HG02642 (cell line): ENCODE data around the gene KHSRP.

Source experiments
- ATAC-seq: cut with Tn5 transposase; IDR thresholded peaks from one replicate; pipeline ENCODE4 v1.9.1; 2021; ENCODE audit warnings: mild to moderate bottlenecking; ENCODE audit not compliant: unreplicated experiment, poor library complexity

Gene KHSRP

DNA sequence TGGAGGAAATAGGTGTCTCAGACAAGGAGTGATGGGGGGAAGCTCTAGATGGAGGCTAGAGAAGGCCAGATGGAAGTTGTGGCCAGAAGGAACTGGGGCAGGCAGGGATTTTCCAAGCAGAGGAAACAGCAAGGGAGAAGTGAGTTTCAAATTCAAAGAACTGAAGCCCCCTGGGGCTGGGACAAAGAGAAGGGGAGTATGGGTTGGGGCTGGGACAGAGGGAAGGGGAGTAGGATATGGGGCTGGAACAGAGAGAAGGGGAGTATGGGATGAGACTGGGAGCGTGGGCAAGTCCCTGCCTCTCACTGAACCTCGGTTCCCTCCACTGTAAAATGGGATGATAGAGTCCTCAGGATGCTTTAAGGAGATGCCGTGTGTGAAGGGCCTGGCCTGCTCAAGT is 29.8 kb downstream of the KHSRP start:
- ATAC-seq = no peak

DNA sequence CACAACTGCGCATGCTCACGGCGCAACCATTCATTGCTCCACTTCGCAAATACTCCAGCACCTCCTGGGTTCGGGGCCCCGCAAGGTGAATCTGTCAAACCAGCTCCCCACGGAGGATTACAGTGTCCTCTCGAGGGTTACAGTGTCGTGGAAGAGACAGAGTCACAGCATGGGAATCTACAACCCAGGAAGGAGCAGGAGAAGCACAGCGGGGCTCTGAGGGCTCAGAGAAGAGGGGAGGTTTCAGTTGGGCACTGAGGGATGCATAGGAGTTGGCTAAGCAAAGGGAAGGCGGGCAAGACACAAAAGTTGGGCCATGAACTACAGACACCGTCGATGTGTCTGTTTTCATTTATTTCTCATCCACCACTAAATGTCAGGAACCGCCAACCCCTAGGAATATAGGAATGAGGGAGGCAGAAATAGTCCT is 30.6 kb downstream of the KHSRP start:
- no peak for ATAC-seq

DNA sequence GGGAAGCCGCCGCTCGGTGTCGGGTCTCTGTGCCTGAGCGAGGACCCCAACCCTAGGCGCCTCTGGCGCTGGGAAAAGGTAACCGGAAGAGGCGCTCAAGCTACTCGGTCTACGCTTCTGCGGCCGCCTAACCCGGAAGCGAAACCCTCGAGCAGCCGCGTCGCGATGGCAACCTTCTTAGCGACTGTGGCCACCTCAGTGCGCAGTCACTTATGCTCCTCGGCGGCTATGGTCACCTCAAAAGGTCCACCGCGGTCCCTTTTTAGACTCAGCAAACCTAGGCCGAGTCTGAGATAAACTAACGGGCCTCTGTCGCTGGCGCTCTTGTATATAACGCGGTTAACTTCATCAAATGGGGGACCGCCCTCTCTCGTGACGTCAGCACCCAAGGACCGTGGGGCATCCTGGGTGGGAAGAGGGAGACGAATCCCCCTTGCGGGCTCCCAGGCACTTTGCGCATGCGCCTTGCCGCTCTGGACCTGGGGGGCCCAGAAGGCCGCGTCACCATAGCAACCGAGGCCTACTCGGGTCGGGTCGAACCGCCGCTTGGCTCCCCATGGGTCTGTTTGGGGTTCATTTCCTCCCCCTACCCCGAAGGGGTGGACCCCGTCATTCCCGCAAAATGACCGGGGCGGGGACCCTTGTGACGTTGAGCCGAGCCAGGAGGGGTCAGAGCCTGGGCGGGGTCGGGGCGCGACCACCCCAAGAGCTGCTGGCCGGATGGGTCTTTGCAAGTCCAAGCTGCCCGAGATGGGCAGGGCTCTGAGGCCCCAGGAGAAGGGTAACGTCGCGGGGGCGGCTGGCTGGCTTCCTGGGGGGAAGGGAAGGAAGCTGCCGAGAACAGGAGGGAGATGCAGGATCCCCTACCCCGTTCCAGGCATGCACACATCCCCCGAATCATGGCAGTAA is 31.3 kb downstream of the KHSRP start, which contains the start of gene GTF2F1:
TSS of gene GTF2F1 (minus strand) at position 91 of the 909 bp plus-strand sequence. CDS start 169 bp downstream, outside the sequence.
- ATAC-seq = peak; percentile 85

DNA sequence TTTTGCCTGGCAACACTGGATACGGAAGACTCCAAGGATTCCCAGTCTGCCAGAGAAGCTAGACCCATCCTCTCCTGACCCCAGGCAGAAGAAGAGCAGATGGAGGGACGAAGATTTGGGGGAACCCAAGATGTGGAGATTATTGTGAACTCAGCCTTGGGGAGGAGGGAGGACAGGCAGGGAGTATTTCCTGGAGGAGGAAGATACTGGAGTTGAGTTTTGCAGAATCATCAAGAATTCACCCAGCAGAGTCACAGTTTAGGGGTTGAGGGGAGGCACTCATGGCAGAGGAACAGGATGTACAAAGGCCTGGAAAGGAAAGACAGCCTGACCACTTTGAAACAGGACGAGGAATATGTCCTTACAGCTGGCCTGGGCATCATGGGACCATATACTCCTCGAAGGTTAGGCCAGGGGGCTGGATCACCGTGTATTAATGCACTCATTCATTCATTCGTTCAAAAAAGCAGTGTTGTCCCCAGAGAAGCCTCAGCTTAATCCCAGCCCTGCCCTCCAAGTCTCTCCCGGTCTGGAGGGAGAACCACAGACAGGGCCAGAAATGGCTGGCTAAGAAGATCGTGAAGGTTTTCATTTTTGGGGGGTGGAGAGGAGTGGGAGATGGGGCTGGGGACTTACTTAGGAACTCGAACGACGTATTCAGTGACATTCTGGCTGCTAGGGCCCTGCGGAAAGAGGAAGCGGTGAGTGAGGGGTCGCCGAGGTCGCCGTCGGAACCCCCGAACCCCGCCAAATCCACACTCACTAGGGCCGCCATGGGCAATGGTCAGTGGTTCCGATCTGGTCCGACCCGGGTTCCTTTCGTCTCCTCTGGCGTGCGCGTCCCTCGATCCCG is 32.2 kb downstream of the KHSRP start:
- ATAC-seq = no peak

DNA sequence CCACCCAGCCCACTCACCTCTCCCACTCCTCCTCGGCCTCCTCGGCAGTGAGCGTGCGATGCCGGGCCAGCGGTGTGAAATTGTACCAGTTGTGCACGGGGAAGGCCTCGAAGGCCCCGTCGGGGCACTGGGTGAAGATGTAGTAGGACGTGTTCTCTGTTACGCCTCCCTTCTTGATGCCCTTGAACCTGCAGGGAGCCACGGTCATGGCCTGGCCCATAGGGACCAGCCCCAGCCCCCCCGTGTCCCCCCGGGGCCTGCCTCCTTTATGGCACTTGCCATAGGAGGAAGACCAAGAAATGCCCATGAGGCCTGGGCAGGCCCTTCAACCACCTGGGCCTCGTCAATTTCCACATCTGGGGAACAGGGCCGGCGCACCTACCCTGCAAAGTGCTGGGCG is 37.2 kb downstream of the KHSRP start:
- no peak for ATAC-seq

DNA sequence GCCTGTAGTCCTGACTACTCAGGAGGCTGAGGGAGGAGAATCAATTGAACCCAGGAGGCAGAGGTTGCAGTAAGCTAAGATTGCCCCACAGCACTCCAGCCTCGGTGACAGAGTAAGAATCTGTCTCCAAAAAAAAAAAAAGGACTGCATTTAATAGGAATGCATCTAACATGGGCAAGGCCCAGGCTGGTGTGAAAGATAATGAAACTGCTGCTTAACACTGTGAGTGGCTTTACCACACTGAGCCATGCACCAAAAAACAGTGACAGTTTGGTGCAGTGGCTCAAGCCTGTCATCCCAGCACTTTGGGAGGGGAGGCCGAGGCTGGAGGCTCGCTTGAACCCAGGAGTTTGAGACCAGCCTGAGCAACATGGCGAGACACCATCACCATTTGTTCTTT is 40.2 kb downstream of the KHSRP start:
- ATAC-seq = no peak

DNA sequence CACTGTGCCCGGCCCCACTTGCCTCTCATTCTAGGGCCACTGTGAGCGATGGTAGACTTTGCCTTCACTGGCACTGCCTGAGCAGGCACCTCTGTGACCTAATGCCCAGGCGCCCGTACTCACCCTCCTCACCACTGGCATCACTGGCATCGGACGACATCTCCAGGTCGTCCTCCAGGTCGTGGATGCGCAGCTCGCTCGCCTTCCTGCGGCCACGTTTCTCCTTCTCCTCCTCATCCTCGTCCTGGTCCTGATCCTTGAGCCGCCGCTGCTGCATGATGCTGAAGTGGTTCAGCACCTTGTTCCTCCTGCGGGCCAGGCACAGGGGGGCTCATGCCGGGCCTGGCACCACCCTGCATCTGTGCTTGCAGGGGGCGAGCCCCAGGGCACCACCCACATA is 41.4 kb downstream of the KHSRP start:
- no peak for ATAC-seq

DNA sequence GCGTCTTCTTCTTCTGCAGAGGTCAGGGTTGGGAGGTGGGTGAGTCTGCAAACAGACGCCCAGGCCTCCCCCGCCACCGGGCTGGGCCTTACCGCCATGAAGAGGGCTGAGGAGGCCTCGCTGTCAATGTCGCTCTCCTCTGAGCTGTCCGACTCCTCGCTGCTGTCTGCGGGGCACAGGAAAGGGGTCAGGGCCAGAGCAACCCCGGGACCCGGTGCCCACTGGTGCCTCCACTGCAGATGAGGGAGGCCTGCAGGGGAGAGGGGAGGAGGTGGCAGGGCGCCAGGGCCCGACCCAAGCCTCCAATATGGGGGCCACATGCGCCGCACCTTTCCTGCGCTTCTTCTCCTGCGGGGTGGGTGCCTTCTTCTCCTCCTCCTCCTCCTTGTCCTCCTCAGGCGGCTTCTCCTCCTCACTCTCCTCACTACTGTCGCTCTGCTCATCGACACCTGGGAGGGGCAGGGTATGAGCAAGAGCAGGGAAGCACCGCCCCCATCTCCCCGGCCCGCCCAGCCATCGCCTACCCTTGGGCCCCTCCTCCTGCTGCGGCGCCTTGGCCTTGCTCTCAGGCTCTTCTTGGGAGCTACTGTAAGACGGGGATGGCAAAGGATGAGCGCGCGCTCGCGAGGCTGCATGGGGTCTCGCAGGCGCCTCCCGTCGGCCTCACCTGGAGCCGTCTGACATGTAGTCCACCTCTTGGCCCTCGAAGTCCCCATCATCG is 43.4 kb downstream of the KHSRP start:
- ATAC-seq = no peak

DNA sequence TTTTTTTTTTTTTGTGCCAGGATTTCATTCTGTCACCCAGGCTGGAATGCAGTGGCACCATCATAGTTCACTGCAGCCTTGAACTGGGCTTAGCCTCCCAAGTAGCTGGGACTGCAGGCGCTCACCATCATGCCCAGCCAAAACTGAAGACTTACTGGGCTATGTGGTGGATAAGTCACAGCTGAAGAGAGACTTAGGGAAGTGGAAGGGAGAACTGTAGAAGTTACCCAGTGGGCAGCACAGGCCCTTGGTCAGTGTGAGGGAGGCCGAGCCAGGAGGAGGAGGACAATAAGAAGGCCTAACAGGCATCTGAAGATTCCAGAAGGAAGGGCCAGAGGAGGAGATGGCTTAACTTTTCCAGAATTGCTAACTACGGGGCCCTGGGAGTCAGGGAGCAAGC is 44.9 kb downstream of the KHSRP start:
- ATAC-seq = no peak

DNA sequence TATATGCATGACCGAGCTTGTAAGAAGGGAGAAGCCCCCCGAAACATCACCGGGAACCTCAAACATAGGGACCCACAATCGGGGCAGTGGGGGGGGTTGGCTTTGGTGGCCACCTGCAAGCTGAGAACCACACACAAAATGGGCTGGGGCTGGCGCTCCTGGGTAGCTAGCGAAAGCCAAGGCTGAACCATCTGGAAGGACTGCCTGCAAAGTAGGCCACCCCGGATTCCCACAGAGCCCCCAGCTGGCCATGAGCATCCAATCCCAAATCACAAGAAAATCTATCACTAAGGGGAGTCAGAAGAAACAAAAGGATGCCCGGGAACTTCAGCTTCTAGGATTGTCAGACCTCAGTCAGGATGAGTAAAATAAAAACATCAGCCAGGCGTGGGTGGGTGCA is 46.1 kb downstream of the KHSRP start:
- ATAC-seq = no peak

DNA sequence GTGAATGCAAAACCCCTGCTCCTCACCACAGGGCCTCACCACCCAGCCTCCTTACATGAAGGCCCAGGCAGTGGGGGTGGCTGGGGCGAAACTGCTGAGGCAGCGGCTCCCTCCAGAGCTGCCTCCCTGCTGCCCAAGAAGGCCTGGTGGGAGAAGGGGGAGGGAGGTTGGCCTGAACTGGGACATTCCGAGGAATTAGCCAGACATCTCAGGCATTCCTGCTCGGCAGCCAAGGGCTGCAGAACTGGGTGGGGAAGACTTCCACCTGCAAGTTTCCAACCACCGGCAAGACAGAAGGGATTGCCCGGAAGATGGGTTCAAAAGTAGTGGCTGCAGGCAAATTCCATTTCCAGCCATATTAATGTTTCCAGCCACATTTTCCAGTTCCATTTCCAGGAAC is 46.6 kb downstream of the KHSRP start:
- ATAC-seq = no peak

DNA sequence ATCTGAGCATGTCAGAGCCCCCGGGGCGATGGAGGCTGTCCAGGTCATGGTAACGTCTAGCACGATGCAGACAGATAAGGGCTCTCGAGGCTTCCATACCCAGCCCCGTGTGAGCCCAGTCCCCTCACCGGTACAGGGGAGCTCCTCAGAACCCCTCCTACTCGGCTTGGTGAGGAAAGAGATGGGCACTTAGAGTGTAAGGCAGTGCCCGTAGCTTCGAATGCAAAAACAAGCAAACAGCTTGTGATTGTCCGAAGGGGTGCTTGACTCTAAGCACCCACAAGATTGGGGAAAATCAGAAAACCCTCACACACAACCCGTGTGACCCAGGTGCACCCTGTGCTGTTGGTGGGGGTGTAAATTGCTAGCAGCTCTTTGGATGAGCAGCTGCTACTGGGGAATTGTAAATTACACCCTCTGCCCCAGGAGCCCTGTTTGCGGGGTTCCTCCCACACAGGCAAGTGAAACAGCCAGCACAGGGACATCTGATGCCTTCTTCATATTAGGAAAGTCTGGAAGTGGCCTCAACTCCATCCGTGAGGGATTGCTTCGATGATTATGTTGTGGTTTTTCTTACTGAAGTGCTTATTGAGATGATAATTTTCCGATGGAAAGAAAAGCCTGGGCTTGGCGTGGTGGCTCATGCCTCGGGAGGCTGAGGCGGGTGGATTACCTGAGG is 48.0 kb downstream of the KHSRP start:
- ATAC-seq = no peak

DNA sequence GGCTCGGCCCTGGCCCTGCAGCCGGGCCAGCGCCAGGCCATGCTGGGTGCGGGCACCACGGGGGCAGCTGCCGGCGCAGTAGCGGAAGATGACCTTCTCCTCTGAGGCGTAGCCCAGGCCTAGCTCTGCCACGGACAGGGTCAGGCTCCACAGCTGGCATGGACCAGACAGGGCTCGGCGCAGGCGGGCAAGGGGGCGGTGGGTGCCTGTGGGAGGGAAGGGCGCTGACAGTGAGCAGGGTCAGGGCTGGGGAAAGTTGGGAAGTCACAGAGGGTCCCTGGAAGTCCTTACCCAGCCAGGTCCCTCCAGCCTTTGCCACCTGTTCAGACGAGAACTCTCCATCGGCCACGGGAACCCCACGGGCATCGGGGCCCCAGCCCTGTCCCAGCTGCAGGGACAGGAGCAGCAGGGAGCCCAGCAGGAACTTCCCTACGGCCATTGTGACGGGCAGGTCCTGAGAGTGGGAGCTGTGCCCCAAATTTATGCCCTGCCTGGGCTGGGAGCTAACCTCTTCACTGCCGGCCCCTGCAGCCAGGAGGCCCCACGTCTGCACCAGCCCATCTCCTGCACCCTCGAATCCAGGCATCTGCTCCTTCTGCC is 49.1 kb downstream of the KHSRP start, which contains the start of gene PSPN:
TSS of gene PSPN (minus strand) at position 523 of the 600 bp plus-strand sequence. CDS start at position 439, 84 bp downstream.
- ATAC-seq = no peak

DNA sequence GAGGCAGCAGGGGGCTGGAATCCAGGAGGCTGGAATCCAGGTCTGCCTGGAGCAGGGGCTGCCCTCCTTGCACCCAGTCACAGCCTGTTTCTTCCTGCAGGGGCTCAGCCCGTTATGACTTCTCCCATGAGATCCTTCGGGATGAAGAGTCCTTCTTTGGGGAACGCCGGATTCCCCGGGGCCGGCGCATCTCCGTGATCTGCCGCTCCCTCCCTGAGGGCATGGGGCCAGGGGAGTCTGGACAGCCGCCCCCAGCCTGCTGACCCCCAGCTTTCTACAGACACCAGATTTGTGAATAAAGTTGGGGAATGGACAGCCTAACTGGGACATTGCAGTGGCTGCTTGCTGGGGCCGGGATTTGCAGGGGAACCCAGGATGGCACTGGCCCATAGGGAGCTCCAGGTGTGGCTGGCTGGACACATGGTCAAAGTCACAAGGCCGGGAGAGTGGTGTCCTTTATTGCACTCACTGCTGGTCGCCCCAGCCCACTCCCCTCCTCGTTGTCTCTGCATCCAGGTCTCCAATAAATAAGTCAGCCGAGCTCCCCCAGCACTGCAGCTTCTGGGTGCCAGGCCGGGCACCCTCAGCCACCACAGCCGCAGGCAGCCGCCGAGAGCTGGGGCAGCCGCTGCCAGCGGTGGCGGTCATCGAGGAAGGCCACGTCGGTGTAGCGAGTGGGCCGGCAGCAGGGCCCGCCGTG is 49.8 kb downstream of the KHSRP start:
- ATAC-seq = no peak

DNA sequence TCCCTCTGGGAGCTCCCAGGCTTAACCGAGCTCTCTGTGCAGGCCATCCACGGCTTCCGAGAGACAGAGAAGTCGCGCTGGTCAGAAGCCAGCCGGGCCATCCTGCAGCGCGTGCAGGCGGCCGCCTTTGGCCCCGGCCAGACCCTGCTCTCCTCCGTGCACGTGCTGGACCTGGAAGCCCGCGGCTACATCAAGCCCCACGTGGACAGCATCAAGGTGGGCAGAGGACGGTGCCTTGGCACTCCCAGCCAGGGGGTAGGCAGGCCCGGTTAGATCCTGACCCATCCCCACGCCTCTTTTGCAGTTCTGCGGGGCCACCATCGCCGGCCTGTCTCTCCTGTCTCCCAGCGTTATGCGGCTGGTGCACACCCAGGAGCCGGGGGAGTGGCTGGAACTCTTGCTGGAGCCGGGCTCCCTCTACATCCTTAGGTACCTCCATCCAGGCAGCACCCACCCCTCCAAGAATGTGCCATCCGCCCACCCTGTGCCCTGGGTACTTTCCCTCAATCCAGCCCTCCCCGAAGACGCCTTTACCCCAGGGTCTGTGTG is 50.4 kb downstream of the KHSRP start:
- no peak for ATAC-seq

DNA sequence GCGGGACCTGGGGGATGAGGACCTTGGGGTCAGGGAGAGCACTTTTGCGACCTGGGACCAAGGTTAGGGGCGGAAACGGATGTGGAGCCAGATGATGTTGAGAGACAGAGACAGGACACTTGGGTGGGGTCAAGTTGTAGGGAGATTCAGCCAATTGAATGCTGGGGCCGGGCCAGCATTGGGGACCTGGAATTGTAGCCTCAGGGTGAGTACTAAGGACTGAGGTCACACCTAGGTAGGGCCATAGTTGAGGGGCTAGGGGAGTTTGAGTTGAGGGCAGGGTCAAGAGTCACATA is 50.9 kb downstream of the KHSRP start:
- no peak for ATAC-seq

DNA sequence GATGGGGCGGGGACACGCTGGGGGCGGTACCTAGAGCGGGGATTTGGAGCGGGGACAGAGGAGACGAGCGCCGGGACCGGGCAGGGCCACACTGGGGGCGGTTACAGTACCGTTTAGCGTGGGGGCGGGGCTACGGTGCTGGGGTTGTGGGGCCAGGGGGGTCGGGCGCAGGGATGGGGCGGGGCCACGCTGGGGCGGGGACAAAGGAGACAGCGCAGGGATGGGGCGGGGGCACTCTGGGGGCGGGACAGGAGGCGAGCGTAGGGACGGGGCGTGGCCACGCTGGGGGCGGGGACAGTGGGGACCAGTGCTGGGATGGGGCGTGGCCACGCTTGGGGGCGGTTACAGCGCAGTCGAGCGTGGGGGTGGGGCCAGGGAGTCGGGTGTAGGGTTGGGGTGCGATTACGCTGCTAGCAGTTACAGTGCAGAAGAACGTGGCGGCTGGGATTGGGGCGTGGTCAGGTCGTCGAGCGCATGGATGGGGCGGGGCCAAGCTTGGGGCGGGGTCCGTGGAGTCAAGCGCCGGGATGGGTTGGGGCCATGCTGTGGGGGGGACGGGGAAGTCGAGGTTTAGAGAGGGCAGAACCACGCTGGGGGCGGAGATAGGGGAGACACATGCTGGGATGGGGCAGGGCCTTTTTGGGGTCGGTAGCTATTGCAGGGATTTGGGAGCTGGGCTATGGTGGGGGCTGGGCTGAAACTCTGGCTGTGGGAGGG is 51.4 kb downstream of the KHSRP start:
- peak; percentile 55 for ATAC-seq

DNA sequence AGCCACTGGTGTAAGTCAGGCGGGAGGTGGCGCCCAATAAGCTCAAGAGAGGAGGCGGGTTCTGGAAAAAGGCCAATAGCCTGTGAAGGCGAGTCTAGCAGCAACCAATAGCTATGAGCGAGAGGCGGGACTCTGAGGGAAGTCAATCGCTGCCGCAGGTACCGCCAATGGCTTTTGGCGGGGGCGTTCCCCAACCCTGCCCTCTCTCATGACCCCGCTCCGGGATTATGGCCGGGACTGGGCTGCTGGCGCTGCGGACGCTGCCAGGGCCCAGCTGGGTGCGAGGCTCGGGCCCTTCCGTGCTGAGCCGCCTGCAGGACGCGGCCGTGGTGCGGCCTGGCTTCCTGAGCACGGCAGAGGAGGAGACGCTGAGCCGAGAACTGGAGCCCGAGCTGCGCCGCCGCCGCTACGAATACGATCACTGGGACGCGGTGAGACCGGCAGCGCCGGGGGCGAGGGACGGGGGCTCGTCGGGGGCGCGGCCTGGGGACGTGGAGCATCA is 52.0 kb downstream of the KHSRP start, which contains the start of gene ALKBH7:
TSS of gene ALKBH7 (plus strand) at position 201 of the 502 bp plus-strand sequence. CDS start at position 228, 27 bp downstream.
- peak; percentile 80 for ATAC-seq
